Astrocyte (in vitro differentiated cells and primary cell): Measurements from ENCODE around the gene SLC26A9.

Experiments
- CTCF ChIP-seq: IDR thresholded peaks from 2 replicates; pipeline ENCODE4 v1.5.1; 2011; ENCODE audit warnings: low read depth, mild to moderate bottlenecking, inconsistent platforms, low read length, moderate library complexity; ENCODE audit not compliant: insufficient read depth
- EZH2 ChIP-seq: IDR thresholded peaks from 2 replicates; pipeline ENCODE4 v1.6.1; 2012; ENCODE audit warnings: mild to moderate bottlenecking, low read length, inconsistent platforms; ENCODE audit not compliant: insufficient read depth

GRCh38 chr1:205986292-205986691 is 43.0 kb upstream of the SLC26A9 start:
- TF ChIP-seq CTCF (no peak), EZH2 (no peak)
